Glomerular visceral epithelial cell (primary cell): ENCODE measurements around the gene KIF15.
"Not testable (repeated sequence)": the region's sequence is repeated elsewhere in the genome, so short reads cannot be mapped to it uniquely, and the experiment has no call there.

Source experiments
- DNase-seq: peaks from one replicate; pipeline ENCODE4 v3.0.0-alpha.2; 2016; ENCODE audit errors: extremely low spot score

The KIF15 gene

GRCh38 chr3:44821206-44821605 lies 59.6 kb downstream of the KIF15 start:
- not testable (repeated sequence) for DNase-seq

DNA sequence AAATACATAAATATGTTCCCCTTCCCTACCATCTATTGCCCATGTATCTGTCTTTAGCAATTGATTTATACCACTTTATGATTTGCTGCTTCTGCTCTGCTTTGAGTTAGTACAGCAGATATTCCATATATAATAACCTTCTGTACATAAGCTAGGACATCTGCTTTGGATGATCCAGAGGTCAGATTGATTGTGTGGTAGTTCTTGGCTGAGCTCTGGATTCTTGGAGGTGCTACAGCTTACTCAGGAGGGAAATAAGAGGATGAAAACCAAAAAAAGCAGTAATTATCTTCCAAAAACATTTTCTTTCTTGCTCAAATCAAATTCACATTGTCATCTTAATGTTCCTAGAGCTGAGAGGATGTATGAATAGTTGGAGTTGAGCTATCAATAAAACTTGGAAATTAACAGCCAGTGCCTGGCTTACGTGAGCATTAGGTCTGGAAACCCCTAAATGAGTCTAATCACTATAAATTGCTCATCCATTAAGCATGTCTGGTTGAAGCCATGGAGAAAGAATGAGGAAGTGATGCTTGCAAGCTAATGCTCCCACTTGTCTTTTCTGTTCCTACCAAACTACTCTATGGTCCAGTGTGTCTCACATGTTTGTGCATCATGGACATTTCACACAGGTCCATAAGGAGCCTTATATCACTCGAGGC lies 63.8 kb downstream of the KIF15 start:
- DNase-seq, result peak; percentile 69

GRCh38 chr3:44827196-44827595 lies 65.6 kb downstream of the KIF15 start:
- no peak for DNase-seq

GRCh38 chr3:44831232-44831631 lies 69.6 kb downstream of the KIF15 start:
- no peak for DNase-seq

DNA sequence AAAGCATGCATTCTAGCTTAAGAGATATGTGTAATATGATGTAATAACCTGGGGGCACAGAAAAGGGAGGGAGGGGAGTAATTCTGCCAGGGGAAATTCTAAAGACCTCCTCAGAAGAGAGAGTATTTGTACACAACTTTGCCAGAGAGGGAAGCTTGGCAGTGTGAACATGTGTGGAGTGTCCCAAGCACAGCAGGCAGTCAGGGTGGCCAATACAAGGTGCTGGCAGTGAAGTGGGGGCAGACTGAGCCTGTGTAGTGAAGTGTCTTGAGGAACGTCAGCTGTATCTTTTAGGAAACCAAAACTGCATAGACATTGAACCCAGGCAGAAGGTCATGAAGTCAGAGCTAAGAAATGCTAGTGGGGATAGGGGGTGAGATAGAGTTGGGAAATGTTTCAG lies 70.4 kb downstream of the KIF15 start:
- DNase-seq, result no peak

- DNase-seq, result no peak
Observed at GRCh38 chr3:44832965-44833364, 71.4 kb downstream of the KIF15 start.

DNA sequence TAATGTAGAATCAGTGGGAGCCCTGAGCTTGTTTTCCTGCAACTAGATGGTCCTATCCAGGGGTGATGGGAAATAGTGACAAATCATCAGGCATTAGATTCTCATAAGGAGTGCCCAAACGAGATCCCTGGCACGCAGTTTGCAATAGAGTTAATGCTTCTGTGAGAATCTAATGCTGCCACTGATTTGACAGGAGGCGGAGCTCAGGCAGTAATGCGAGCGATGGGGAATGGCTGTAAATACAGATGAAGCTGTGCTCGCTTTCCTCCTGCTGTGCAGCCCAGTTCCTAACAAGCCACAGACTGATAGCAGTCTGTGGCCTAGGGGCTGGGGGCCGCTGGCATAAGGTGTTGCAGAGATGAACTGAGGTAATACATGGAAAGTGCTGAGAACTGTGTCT lies 71.8 kb downstream of the KIF15 start:
- DNase-seq, result no peak

DNA sequence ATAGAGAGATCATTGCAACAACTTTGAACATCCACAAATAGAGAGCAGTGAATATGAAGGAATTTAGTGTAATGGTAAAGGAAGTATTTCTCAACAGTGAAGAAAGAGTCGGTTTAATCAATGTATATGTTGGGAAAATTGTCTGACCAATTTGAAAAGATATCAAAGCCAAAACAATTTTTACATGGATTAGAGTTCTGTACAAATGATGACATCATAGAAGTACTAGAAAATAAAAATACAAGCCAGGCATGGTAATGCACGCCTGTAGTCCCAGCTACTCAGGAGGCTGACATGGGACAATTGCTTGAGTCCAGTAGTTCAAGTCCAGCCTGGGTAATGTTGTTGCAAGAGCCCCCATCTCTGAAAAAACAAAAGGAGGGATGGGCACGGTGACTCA lies 74.1 kb downstream of the KIF15 start:
- DNase-seq, result no peak

GRCh38 chr3:44842376-44842775 lies 80.8 kb downstream of the KIF15 start:
- no peak for DNase-seq

DNA sequence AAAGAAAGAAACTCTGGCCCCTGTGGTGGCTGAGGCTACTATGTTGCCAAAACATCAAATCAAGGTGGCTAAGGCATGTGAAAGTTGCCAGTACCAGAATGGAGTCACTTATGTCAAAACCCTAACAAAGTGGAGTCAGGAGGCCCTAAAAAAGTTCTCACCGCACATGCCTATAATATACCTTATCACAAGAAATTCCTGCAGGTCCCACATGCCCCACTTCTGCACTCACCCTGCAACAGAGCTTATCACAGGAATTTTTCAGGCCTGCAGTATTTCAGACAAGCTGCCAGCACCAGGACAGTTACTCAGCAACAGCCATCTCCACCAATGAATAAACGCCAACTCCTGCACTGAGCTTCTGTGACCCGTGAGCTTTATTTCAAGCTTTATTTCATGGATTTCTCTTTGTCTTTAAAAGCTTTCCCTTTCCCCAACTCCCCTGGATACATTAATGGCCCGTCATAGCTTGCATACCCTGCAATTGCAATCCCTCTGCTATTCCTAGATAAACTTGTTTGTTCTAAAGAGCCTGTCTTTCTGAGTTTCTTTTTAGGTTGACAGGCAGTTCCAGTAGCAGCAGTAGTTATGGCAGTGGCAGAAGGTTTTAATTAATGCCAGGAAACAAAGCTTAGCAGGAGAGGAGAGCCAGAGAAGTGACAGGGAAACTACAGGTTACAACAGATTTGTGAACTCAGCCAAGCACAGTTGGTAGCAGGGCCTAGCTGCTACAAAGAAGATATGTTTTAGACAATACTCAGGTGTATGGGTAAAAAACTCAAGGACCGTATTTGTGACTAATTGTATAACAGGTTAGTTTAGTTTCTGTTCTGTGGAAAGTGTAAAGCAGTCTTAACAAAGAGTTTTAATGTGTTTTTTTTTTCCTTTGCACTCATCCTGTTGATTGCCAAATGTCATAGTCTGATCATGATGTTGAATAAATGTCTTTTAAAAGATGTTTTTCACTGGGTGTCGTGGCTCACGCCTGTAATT lies 84.2 kb downstream of the KIF15 start:
- no peak for DNase-seq

GRCh38 chr3:44848634-44849033 lies 87.0 kb downstream of the KIF15 start:
- no peak for DNase-seq

DNA sequence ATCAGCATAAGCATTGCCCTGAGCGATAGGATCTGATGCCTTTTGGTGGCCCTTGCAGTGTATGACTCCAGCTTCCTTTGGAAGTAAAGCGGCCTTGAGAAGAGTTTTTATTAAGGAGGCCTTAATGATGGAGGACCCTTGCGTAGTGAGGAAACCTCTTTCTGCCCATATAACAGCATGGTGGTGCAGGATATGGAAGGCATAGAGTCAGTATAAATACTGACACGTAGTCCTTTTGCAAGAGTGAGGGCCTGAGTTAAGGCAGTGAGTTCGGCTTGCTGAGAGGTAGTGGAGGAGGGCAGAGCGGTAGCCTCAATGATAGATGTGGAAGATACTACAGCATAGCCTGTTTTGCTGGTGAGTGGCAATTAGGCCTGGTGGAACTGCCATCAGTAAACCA lies 95.1 kb downstream of the KIF15 start:
- DNase-seq, result not testable (repeated sequence)

GRCh38 chr3:44860117-44860516 lies 98.5 kb downstream of the KIF15 start:
- DNase-seq, result no peak

- DNase-seq, result peak; percentile 77
Observed at GRCh38 chr3:44861412-44862225, 100.0 kb downstream of the KIF15 start, which contains the start of gene TMEM42. TMEM42 (plus strand) TSS chr3:44861912; CDS start chr3:44861925, 13 bp downstream.

GRCh38 chr3:44862226-44862637 lies 100.6 kb downstream of the KIF15 start:
- DNase-seq, result no peak

DNA sequence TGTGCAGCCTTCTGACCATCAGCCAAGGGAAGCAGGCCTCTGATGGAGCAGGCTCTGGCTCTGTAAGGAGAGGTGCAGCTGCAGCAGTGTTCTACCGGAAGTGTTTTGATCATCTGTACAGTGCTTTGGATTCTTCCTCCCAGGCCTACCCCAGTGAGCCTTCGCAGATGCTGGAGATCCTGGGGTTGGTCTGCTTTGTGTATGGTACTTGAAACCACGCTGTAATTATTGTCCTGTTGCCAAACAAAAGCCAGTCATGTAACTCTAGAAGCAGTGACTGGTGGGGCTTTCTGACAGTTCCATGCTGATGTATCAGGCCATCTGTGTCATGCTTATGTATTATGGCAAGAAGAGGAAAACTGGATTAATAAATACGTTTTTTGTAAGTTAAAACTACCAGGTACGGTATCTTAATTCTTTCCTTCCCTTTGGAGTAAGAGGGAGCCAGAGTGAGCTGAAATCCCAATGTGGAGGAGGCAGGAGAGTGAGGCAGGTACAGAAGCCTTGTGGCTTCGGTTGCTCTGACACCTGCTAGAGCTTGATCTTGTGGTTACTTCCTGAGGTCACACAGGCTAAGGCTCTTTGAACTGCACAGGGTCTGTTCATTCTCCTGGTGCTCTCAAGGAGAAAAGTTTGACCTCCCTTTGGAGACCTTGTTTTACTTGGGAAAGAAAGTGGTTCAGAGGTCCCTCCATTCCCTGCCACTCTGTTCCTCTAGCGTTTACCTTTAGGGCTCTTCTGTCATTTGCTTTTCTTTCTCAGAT lies 103.9 kb downstream of the KIF15 start:
- DNase-seq, result no peak

GRCh38 chr3:44867421-44868111 lies 106.0 kb downstream of the KIF15 start:
- DNase-seq, result no peak

DNA sequence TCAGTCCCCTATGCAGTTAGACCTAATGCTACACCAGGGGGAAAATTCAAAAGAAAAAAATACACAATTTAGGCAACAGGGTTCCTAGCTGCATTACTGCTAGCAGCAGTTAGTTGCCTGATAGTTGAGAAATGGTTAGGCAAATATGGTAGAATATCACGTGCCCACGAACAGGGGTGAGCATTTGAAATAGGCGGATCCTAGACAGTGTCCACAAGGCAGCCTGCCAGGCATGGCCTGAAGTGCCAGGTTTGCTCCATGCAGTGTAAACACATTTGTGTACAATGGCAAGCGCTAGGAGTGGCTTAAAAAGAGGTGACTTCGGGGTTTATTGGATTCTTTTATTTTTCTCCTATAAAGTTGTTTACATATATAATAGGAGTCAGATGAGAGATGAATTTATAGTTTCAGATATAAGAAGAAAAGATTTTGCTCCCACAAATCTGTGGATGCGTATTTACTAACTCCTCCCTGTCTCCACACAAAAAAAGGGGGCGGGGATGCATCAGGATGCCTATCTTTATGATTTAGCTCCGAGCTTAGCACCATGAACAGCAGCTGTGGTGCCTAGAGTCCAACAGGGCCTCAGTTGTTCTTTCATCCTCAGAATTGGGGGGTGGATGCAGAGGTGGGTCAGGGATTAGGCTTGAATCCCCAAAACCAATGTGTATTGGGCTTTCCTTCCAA lies 108.9 kb downstream of the KIF15 start:
- no peak for DNase-seq

- no peak for DNase-seq
Observed at GRCh38 chr3:44874308-44874707, 112.7 kb downstream of the KIF15 start, which contains the start of gene TGM4. TGM4 (plus strand) TSS chr3:44874608; CDS start chr3:44874679, 71 bp downstream.

DNA sequence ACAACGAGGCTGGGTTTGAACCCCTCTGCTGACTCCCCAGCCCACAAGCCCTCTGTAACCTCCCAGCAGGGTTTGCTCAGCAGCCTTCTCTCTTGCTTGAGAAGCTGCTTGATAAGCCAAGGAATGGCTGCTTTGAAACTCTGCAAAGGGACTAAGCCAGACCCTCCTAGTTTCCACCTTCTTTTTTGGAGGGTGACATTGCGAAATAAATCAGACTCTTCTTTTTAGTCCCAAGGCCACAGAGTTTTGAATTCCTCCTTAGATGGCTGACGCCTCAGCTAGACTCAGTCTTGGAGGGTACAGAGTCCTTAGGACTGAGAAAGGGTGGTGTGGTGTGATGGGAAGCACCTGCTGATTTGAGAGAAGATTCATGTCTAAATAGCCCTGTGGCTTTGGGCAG lies 114.0 kb downstream of the KIF15 start:
- no peak for DNase-seq
